Right atrium auricular region (tissue), 2 donors: ENCODE results near the gene AP2B1. TPM values are rescaled to one million over a fixed set of nuclear protein-coding genes. Genes with fewer than 3 reads are reported as not detected.

Source experiments
- DNase-seq: peaks from one replicate; pipeline ENCODE4 v3.0.0-alpha.2; 2019; ENCODE audit warnings: low spot score
- H3K27ac ChIP-seq, 2 donors: fragments of 200-600 bp; sonication (generic); 1 replicate in 1 of 2; 2 replicates in 1 of 2; pipeline ENCODE4 v1.5.1; 2016 to 2019
- H3K27me3 ChIP-seq, 2 donors: fragments of 200-600 bp; sonication (generic); one replicate each; pipeline versions ENCODE4 v1.5.1 to v1.6.0; 2017 to 2019
- H3K36me3 ChIP-seq: fragments of 200-600 bp; sonication (generic); one replicate; pipeline ENCODE4 v1.5.1; 2016
- H3K4me1 ChIP-seq, 2 donors: fragments of 200-600 bp; sonication (generic); one replicate each; pipeline versions ENCODE4 v1.5.1 to v1.6.0; 2017 to 2019
- H3K4me3 ChIP-seq, 2 donors: fragments of 200-600 bp; sonication (generic); 1 replicate in 1 of 2; 2 replicates in 1 of 2; pipeline ENCODE4 v1.5.1; 2017 to 2019; ENCODE audit warnings: mild to moderate bottlenecking in 1 of 2, moderate library complexity in 1 of 2
- H3K9me3 ChIP-seq, 2 donors: fragments of 200-600 bp; sonication (generic); one replicate each; pipeline ENCODE4 v1.5.1; 2019
- total RNA-seq, 2 donors: library from RNA; depleted of rRNA; stranded (reverse); fragments of >200 nt; gene quantifications; one replicate each; pipeline ENCODE4 v1.1.0, GENCODE V29; 2016
- TF ChIP-seq, protein P1 (sequence below), 2 donors: fragments of 200-600 bp; sonication (generic); IDR thresholded peaks; one replicate each; pipeline ENCODE4 v1.5.1; 2019; ENCODE audit warnings: antibody characterized with exemption in 2 of 2

Gene AP2B1
- 10 to 100 TPM; 79.8 to 80.1 TPM for total RNA-seq

DNA sequence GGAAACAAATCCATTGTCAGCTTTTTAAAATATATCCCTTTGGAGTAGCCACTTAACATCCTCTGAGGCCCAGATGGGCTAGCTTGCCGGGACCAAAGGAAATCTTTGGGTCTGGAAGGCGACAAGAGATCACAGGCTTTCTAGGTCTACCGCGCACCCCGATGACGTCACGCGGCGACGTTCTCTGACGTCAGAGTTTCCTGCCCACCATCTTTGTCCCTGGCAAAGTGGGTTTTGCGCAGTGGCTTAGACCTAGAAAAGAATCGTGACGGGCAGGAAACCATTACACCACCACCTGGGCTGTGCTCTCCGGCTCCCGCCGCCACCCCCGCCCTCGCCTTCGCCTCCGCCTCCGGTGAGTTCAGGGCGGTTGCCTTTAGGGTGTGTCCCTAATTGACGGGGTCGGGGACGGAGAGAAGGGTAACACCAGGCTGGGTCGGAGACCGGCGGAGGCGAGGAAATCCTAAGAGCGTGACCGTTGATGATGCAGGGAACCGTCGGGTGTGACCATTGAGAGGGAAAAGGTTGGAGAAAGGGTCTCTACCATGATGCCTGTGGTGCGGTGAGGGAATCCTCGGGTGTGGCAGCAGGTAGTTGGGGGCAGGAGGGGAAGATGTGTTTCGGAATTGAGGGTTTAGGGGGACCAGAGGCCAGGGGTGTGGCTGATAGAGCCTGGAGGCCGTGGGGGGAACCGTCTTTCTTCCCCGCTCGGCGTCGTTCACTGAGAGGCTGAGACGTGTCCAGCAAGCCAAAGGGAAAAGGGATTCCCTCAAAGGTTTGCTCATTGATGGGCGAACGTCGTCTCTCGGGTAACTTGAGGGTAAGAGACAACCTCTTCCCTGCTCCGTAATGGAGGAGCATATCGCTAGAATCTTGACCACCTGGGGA lies at the start of gene AP2B1:
AP2B1 (plus strand) TSS at position 249 of the 888 bp plus-strand sequence. CDS start 6,709 bp downstream, outside the sequence.
- DNase-seq = peak; percentile 98
- no peaks in the 10 kb centered on the region for H3K27me3 ChIP-seq
- TF ChIP-seq, protein P1, sequence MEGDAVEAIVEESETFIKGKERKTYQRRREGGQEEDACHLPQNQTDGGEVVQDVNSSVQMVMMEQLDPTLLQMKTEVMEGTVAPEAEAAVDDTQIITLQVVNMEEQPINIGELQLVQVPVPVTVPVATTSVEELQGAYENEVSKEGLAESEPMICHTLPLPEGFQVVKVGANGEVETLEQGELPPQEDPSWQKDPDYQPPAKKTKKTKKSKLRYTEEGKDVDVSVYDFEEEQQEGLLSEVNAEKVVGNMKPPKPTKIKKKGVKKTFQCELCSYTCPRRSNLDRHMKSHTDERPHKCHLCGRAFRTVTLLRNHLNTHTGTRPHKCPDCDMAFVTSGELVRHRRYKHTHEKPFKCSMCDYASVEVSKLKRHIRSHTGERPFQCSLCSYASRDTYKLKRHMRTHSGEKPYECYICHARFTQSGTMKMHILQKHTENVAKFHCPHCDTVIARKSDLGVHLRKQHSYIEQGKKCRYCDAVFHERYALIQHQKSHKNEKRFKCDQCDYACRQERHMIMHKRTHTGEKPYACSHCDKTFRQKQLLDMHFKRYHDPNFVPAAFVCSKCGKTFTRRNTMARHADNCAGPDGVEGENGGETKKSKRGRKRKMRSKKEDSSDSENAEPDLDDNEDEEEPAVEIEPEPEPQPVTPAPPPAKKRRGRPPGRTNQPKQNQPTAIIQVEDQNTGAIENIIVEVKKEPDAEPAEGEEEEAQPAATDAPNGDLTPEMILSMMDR (IDR thresholded peaks at IDR 0.05) = no peak
- H3K36me3 ChIP-seq = no peaks in the 10 kb centered on the region
- H3K4me3 ChIP-seq = peak within 1 kb of the TSS; percentile 64 to 79
- peaks cover 0 to 33% of the 10 kb centered on the region in 2 donors for H3K4me1 ChIP-seq
- H3K27ac ChIP-seq = peak within 1 kb of the TSS; percentile 92 to 94
- H3K9me3 ChIP-seq = no peaks in the 10 kb centered on the region

DNA sequence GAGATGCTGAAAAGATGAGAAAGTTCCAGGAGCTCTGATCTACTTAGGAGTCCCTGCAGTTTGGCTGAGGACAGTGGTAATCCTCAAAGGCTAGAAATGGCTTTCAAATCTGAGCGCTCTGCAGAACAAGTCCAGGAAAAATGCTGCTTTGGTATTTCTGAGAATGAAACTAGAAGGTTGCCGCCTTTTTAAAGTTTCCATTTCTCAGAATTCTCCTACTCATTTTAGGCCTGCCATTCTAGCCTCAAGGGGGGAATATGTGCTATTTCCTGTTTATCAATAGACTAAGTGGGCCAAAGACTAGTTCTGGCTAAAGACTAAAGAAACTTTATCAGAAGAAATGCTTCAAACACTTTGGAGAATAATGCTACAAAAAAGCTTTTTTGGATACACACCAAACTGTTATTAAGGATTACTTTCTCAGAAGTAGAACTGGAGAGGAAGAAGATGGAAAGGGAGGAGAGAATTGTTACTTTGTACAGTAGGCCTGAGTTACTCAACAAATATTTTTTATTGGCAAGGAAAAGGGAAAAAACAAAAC lies 49.5 kb upstream of the AP2B1 start, which contains the start of gene SLFN12L:
SLFN12L (minus strand) TSS at position 78 of the 541 bp plus-strand sequence. CDS start 15,314 bp downstream, outside the sequence.
- no peaks in the 10 kb centered on the region for H3K27me3 ChIP-seq
- no peak for DNase-seq
- TF ChIP-seq, protein P1 (IDR thresholded peaks at IDR 0.05) = no peak
- peaks cover 3 to 23% of the 10 kb centered on the region in 2 donors for H3K4me1 ChIP-seq
- no peak within 1 kb of the TSS for H3K4me3 ChIP-seq
- no peaks in the 10 kb centered on the region for H3K36me3 ChIP-seq
- no peaks in the 10 kb centered on the region for H3K9me3 ChIP-seq
- peak within 1 kb of the TSS; percentile 13 to 30 for H3K27ac ChIP-seq

DNA sequence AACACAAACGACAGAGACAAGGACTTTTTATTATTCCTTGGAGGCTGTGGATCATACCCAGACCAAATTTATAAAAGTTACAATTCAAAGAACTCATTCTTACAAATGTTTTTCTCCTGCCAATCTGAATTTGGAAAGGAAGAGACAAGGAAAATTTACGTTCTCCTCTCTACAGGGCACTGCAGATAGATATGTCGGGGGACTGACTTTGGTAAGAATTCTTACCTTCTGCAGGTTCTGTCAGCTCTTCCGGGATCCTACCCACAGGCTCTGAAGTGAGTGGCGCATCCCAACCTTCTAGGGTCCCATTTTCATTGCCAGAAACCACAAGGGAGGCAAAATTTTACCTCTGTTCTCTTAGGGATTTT lies 47.5 kb upstream of the AP2B1 start:
- DNase-seq = no peak
- no peaks in the 10 kb centered on the region for H3K36me3 ChIP-seq
- no peak overlapping the region for H3K4me3 ChIP-seq
- TF ChIP-seq, protein P1 (IDR thresholded peaks at IDR 0.05) = peak; percentile 7 to 9
- no peaks in the 10 kb centered on the region for H3K27me3 ChIP-seq
- H3K9me3 ChIP-seq = no peaks in the 10 kb centered on the region
- H3K27ac ChIP-seq = peak overlapping the region in 1 of 2 donors; percentile 58
- H3K4me1 ChIP-seq = peaks cover 3 to 23% of the 10 kb centered on the region in 2 donors

DNA sequence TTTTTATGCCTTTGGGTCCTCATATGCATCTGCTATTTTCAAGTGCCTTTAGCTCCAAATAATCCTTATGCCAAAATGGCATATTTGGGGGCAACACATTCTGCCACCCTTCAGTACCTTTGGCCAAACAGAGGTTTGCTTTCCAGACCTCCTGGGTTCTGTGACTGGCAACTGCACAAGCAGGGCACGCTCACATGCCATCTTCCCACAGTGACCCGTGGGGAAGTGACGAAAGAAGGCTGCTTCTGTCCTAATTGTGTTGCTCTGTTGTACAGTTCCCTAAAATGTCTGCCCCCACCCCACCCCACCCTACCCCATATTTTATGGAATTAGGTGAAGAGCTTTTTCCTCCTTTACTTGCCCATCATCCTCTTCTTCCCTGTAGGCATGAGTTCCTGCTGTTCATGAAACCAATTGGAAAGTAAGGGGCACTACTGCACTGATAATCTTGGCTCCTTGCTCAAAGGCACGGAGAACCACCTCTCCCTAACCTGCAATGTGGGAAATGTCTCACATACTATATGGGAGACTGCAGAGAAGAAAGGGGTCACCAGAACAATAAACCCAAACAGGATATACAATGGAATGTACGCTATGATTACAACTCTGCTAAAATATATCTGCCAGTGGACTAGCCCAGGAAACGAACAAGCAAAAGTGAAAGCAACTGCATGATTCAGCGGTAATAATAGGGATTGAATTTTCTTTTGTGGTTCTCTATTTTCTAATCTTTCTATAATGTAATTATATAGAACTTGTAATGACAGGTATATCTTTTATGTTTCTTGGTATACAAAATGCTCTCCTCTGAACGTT lies 46.3 kb upstream of the AP2B1 start:
- peaks cover 3 to 23% of the 10 kb centered on the region in 2 donors for H3K4me1 ChIP-seq
- TF ChIP-seq, protein P1 (IDR thresholded peaks at IDR 0.05) = no peak

DNA sequence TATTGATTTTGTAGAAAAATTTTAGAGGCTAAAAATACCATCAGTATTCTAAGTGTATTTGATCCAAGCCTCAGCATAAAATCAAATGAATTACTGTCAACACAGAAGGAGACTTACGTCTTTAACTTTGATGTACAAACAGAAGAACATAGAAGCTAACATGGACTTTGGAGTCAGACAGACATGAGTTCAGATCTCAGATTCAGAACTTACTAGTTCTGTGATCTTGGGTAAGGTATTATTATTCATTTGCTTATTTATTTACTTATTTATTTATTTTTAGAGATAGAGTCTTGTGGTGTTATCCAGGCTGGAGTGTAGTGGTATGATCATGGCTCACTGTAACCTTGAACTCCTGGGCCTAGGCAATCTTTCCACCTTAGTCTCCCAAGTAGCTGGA lies 45.7 kb upstream of the AP2B1 start:
- Histone ChIP-seq H3K36me3 (no peaks in the 10 kb centered on the region), H3K4me1 (peaks cover 3 to 23% of the 10 kb centered on the region in 2 donors), H3K4me3 (no peak overlapping the region), H3K27me3 (no peaks in the 10 kb centered on the region), H3K27ac (peak overlapping the region; percentile 58 to 62), H3K9me3 (no peaks in the 10 kb centered on the region)
- no peak for DNase-seq
- TF ChIP-seq, protein P1 (IDR thresholded peaks at IDR 0.05) = no peak

More for the DNA sequence above, 46.3 kb upstream of the AP2B1 start:
- Histone ChIP-seq H3K27me3 (no peaks in the 10 kb centered on the region), H3K27ac (peak overlapping the region; percentile 58 to 62), H3K4me3 (peak overlapping the region; percentile 7 to 31), H3K36me3 (no peaks in the 10 kb centered on the region), H3K9me3 (no peaks in the 10 kb centered on the region)
- DNase-seq = peak; percentile 63
